ENCODE measurements around the gene ADPRH. TPM values are rescaled to one million over a fixed set of nuclear protein-coding genes. Genes with fewer than 3 reads are reported as not detected.

The ADPRH gene
- total and polyA plus RNA-seq, 10 of the 15 experiments (the other 5 are each of a cell fraction or from before 2014, with no cell fraction given): 2.3 to 32.6 (median 19.0) TPM

DNA sequence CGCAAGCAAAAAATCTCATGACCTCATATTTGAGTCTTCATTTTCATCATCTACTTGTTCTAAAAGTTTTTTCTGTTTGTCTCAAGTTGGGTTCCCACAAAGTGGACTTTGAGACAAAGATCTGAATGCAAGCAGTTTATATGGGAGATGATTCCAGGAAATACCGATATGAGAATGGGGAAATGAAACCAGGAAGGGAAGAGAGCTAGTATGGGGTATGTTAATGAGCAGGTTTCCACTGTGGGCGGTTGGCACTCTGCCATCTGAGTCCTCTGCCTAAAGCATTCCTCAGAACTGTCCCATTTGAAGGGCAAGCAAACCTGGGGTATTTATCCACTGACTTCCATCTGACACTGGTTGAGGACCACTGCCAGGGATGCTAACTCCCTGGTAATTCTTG, 8.8 kb downstream of the ADPRH start (continued):
- TF ChIP-seq ESRRA (IDR thresholded peaks at IDR 0.05; ENCODE audit: low read length): no peak
- TF ChIP-seq RUNX3 (IDR thresholded peaks at IDR 0.05; ENCODE audit: low read length): peak; percentile 65
- no peak for TF ChIP-seq MXI1 (IDR thresholded peaks at IDR 0.05; ENCODE audit: low read depth, low read length)
- no peak for TF ChIP-seq STAT3 (IDR thresholded peaks at IDR 0.05; ENCODE audit: low read depth, low read length)
- TF ChIP-seq SMARCA5 (IDR thresholded peaks at IDR 0.05): no peak
- no peak for TF ChIP-seq ZNF592 (IDR thresholded peaks at IDR 0.05)
- TF ChIP-seq TARDBP (IDR thresholded peaks at IDR 0.05; ENCODE audit: borderline replicate concordance): no peak
- TF ChIP-seq ATF7 (IDR thresholded peaks at IDR 0.05; ENCODE audit: low read depth): peak; percentile 68
- TF ChIP-seq RAD51 (IDR thresholded peaks at IDR 0.05): no peak
- TF ChIP-seq, protein P1, sequence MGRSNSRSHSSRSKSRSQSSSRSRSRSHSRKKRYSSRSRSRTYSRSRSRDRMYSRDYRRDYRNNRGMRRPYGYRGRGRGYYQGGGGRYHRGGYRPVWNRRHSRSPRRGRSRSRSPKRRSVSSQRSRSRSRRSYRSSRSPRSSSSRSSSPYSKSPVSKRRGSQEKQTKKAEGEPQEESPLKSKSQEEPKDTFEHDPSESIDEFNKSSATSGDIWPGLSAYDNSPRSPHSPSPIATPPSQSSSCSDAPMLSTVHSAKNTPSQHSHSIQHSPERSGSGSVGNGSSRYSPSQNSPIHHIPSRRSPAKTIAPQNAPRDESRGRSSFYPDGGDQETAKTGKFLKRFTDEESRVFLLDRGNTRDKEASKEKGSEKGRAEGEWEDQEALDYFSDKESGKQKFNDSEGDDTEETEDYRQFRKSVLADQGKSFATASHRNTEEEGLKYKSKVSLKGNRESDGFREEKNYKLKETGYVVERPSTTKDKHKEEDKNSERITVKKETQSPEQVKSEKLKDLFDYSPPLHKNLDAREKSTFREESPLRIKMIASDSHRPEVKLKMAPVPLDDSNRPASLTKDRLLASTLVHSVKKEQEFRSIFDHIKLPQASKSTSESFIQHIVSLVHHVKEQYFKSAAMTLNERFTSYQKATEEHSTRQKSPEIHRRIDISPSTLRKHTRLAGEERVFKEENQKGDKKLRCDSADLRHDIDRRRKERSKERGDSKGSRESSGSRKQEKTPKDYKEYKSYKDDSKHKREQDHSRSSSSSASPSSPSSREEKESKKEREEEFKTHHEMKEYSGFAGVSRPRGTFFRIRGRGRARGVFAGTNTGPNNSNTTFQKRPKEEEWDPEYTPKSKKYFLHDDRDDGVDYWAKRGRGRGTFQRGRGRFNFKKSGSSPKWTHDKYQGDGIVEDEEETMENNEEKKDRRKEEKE (IDR thresholded peaks at IDR 0.05): no peak
- 0 out of 2 replicates have a peak, but pooled peaks have one; percentile 69 for TF ChIP-seq BCL11A (IDR thresholded peaks at IDR 0.05; ENCODE audit: low read depth, low read length)
- no peak for TF ChIP-seq CEBPZ (IDR thresholded peaks at IDR 0.05; ENCODE audit: low read depth, low read length)
- no peak for TF ChIP-seq YY1 (IDR thresholded peaks at IDR 0.05; ENCODE audit: low read depth, low read length)
- no peak for TF ChIP-seq PML (IDR thresholded peaks at IDR 0.05; ENCODE audit: low read length)
- TF ChIP-seq NR2C2 (IDR thresholded peaks at IDR 0.05; ENCODE audit: borderline replicate concordance, control insufficient read depth, insufficient read length, low read depth): no peak
- TF ChIP-seq CHD2 (IDR thresholded peaks at IDR 0.05; ENCODE audit: borderline replicate concordance, low read depth, low read length): no peak
- no peak for TF ChIP-seq TCF12 (IDR thresholded peaks at IDR 0.05; ENCODE audit: low read depth, low read length)
- no peak for TF ChIP-seq ZNF687 (IDR thresholded peaks at IDR 0.05)
